B cell (primary cell): ENCODE results near the gene KCNH1.

Experiments
- EZH2 ChIP-seq: IDR thresholded peaks from 2 replicates; pipeline ENCODE4 v1.6.1; 2012; ENCODE audit warnings: borderline replicate concordance, low read depth, mild to moderate bottlenecking, moderate library complexity, low read length; ENCODE audit not compliant: insufficient read depth, poor library complexity, severe bottlenecking
- TF ChIP-seq, protein P1 (sequence below): fragments of 200-600 bp; IDR thresholded peaks from one replicate; pipeline ENCODE4 v1.8.0; 2022; ENCODE audit warnings: antibody characterized with exemption, mild to moderate bottlenecking

DNA sequence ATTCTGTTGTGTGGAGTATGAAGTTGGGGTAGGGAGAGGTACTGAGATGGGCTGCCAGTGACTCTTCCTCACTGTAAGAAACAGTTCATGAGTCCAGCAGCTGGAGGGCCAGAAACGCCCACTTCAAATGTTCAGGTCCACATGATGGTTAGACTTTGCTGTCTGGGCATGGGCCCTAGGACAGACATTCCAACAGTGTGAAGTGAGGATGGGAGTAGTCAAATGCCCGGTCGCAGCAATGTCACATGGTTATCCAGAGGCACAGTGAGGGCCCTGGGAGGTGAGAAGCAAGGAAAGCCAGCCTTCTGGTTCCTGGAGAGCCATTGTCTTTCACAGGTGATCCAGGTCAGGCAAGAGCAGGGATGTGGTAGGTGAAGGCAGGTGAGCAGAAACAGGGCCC is 500.8 kb downstream of the KCNH1 start:
- TF ChIP-seq, protein P1, sequence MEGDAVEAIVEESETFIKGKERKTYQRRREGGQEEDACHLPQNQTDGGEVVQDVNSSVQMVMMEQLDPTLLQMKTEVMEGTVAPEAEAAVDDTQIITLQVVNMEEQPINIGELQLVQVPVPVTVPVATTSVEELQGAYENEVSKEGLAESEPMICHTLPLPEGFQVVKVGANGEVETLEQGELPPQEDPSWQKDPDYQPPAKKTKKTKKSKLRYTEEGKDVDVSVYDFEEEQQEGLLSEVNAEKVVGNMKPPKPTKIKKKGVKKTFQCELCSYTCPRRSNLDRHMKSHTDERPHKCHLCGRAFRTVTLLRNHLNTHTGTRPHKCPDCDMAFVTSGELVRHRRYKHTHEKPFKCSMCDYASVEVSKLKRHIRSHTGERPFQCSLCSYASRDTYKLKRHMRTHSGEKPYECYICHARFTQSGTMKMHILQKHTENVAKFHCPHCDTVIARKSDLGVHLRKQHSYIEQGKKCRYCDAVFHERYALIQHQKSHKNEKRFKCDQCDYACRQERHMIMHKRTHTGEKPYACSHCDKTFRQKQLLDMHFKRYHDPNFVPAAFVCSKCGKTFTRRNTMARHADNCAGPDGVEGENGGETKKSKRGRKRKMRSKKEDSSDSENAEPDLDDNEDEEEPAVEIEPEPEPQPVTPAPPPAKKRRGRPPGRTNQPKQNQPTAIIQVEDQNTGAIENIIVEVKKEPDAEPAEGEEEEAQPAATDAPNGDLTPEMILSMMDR = no peak
- no peak for TF ChIP-seq EZH2
